Measurements from ENCODE around the gene TSPAN18.

DNA sequence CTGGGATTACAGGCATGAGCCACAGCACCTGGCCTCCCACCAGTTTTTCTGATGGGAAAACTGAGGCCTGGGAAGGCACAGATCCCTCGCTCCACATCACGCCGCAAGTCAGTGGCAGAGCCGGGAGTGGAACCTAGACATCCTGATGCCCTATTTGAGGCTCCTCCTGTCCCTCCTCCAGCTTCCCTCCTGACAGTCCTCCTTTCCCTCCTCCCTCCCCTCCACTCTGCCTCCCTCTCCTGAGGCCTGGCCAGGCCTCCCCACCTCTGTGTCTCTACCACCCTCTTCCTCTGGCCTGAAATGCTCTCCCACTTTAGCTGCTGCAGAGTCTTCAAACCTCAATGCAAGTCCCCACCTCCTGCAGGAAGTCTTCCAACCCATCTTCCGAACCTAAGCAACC lies 237.2 kb downstream of the TSPAN18 start:
- TF ChIP-seq POLR2A (IDR thresholded peaks at IDR 0.05): no peak
- TF ChIP-seq, protein P1, sequence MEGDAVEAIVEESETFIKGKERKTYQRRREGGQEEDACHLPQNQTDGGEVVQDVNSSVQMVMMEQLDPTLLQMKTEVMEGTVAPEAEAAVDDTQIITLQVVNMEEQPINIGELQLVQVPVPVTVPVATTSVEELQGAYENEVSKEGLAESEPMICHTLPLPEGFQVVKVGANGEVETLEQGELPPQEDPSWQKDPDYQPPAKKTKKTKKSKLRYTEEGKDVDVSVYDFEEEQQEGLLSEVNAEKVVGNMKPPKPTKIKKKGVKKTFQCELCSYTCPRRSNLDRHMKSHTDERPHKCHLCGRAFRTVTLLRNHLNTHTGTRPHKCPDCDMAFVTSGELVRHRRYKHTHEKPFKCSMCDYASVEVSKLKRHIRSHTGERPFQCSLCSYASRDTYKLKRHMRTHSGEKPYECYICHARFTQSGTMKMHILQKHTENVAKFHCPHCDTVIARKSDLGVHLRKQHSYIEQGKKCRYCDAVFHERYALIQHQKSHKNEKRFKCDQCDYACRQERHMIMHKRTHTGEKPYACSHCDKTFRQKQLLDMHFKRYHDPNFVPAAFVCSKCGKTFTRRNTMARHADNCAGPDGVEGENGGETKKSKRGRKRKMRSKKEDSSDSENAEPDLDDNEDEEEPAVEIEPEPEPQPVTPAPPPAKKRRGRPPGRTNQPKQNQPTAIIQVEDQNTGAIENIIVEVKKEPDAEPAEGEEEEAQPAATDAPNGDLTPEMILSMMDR (IDR thresholded peaks at IDR 0.05): no peak

All from thyroid gland (tissue), 4 donors.